Stimulated activated naive CD4-positive, alpha-beta T cell (primary cell): ENCODE measurements around the gene DUXA.

Source experiments
- DNase-seq, 6 experiments: peaks; one replicate each; lab custom pipeline; 2025; lab: John Stamatoyannopoulos, UW

Gene DUXA

GRCh38 chr19:57105976-57106721, 61.1 kb downstream of the DUXA start:
- no peak for DNase-seq
